HEK293 (cell line): ENCODE data around the gene NCF2.

Source experiments
- BCL11B ChIP-seq: fragments of 450-650 bp; formaldehyde crosslinking; IDR thresholded peaks from 2 replicates; pipeline ENCODE4 v1.5.1; 2016; ENCODE audit warnings: low read depth, missing biosample characterization, missing genetic modification characterization
- HOXD13 ChIP-seq: sonication (generic); formaldehyde crosslinking; IDR thresholded peaks from 2 replicates; pipeline ENCODE4 v1.8.0; 2022; ENCODE audit warnings: missing genetic modification reagents, borderline replicate concordance
- KLF10 ChIP-seq: fragments of 450-650 bp; IDR thresholded peaks from 2 replicates; pipeline ENCODE4 v1.5.1; 2018; ENCODE audit warnings: missing biosample characterization, mild to moderate bottlenecking, missing genetic modification characterization
- KLF7 ChIP-seq: fragments of 450-650 bp; formaldehyde crosslinking; IDR thresholded peaks from 2 replicates; pipeline ENCODE4 v1.5.1; 2016; ENCODE audit warnings: missing biosample characterization, missing genetic modification characterization, borderline replicate concordance
- KLF8 ChIP-seq: fragments of 450-650 bp; formaldehyde crosslinking; IDR thresholded peaks from 2 replicates; pipeline ENCODE4 v1.5.1; 2016; ENCODE audit warnings: missing biosample characterization, missing genetic modification characterization
- PRDM1 ChIP-seq: fragments of 450-650 bp; formaldehyde crosslinking; IDR thresholded peaks from 2 replicates; pipeline ENCODE4; 2016; ENCODE audit warnings: missing biosample characterization, missing genetic modification characterization
- SP3 ChIP-seq: fragments of 450-650 bp; formaldehyde crosslinking; IDR thresholded peaks from 2 replicates; pipeline ENCODE4 v1.5.1; 2016; ENCODE audit warnings: missing biosample characterization, missing genetic modification characterization
- YY2 ChIP-seq: fragments of 450-650 bp; formaldehyde crosslinking; IDR thresholded peaks from 2 replicates; pipeline ENCODE4 v1.5.1; 2016; ENCODE audit warnings: missing biosample characterization, missing genetic modification characterization
- ZNF112 ChIP-seq: fragments of 450-650 bp; formaldehyde crosslinking; IDR thresholded peaks from 2 replicates; pipeline ENCODE4 v1.5.0; 2017; ENCODE audit warnings: missing biosample characterization, missing genetic modification characterization
- ZNF114 ChIP-seq: fragments of 450-650 bp; formaldehyde crosslinking; IDR thresholded peaks from 2 replicates; pipeline ENCODE4 v1.5.0; 2017; ENCODE audit warnings: missing biosample characterization, missing genetic modification characterization
- ZNF132 ChIP-seq: fragments of 450-650 bp; formaldehyde crosslinking; IDR thresholded peaks from 2 replicates; pipeline ENCODE4 v1.5.1; 2017; ENCODE audit warnings: missing biosample characterization, missing genetic modification characterization, borderline replicate concordance
- ZNF174 ChIP-seq: fragments of 450-650 bp; formaldehyde crosslinking; IDR thresholded peaks from 2 replicates; pipeline ENCODE4 v1.5.0; 2017; ENCODE audit warnings: missing biosample characterization, mild to moderate bottlenecking, missing genetic modification characterization
- ZNF2 ChIP-seq: fragments of 450-650 bp; formaldehyde crosslinking; IDR thresholded peaks from 2 replicates; pipeline ENCODE4 v1.5.1; 2016; ENCODE audit warnings: missing biosample characterization, missing genetic modification characterization
- ZNF274 ChIP-seq, 2 experiments: fragments of 200-500 bp in 1 of 2; fragments of 450-650 bp in 1 of 2; sonication (Bioruptor generic) in 1 of 2; formaldehyde crosslinking in 1 of 2; IDR thresholded peaks; 2 replicates each; pipeline versions ENCODE4 v1.5.1 to v1.6.1; 2014 to 2016; ENCODE audit warnings: borderline replicate concordance in 1 of 2, inconsistent platforms in 1 of 2, low read length in 1 of 2, missing biosample characterization in 1 of 2, missing genetic modification characterization in 1 of 2
- ZNF350 ChIP-seq: fragments of 450-650 bp; formaldehyde crosslinking; IDR thresholded peaks from 2 replicates; pipeline ENCODE4 v1.5.0; 2017; ENCODE audit warnings: missing biosample characterization, mild to moderate bottlenecking, missing genetic modification characterization
- ZNF37A ChIP-seq: fragments of 450-650 bp; IDR thresholded peaks from 2 replicates; pipeline ENCODE4 v1.5.1; 2018; ENCODE audit warnings: missing biosample characterization, missing genetic modification characterization
- ZNF549 ChIP-seq: fragments of 450-650 bp; IDR thresholded peaks from 2 replicates; pipeline ENCODE4 v1.5.1; 2018; ENCODE audit warnings: missing biosample characterization, missing genetic modification characterization, mild to moderate bottlenecking, inconsistent platforms, moderate library complexity
- ZNF560 ChIP-seq: fragments of 450-650 bp; formaldehyde crosslinking; IDR thresholded peaks from 2 replicates; pipeline ENCODE4 v1.5.1; 2017; ENCODE audit warnings: missing biosample characterization, missing genetic modification characterization, borderline replicate concordance
- ZNF624 ChIP-seq: fragments of 450-650 bp; formaldehyde crosslinking; IDR thresholded peaks from 2 replicates; pipeline ENCODE4 v1.5.1; 2017; ENCODE audit warnings: missing biosample characterization, missing genetic modification characterization
- ZNF658 ChIP-seq: fragments of 450-650 bp; formaldehyde crosslinking; IDR thresholded peaks from 2 replicates; pipeline ENCODE4; 2016; ENCODE audit warnings: missing biosample characterization, missing genetic modification characterization
- ZNF747 ChIP-seq: fragments of 450-650 bp; formaldehyde crosslinking; IDR thresholded peaks from 2 replicates; pipeline ENCODE4 v1.5.1; 2016; ENCODE audit warnings: missing biosample characterization, missing genetic modification characterization
- TF ChIP-seq, protein P1 (sequence below): fragments of 450-650 bp; formaldehyde crosslinking; IDR thresholded peaks from 2 replicates; pipeline ENCODE4 v1.5.1; 2016; ENCODE audit warnings: missing biosample characterization, missing genetic modification characterization
- TF ChIP-seq, protein P2 (sequence below): fragments of 450-650 bp; formaldehyde crosslinking; IDR thresholded peaks from 2 replicates; pipeline ENCODE4 v1.5.1; 2016; ENCODE audit warnings: missing biosample characterization, missing genetic modification characterization
- TF ChIP-seq, protein P3 (sequence below): fragments of 450-650 bp; formaldehyde crosslinking; IDR thresholded peaks from 2 replicates; pipeline ENCODE4 v1.5.1; 2017; ENCODE audit warnings: missing biosample characterization, missing genetic modification characterization
- TF ChIP-seq, protein P4 (sequence below): fragments of 450-650 bp; formaldehyde crosslinking; IDR thresholded peaks from 2 replicates; pipeline ENCODE4; 2016; ENCODE audit warnings: missing biosample characterization, missing genetic modification characterization
- TF ChIP-seq, protein P5 (sequence below): fragments of 450-650 bp; formaldehyde crosslinking; IDR thresholded peaks from 2 replicates; pipeline ENCODE4 v1.5.1; 2016; ENCODE audit warnings: missing biosample characterization, missing genetic modification characterization
- TF ChIP-seq, protein P6 (sequence below): fragments of 450-650 bp; formaldehyde crosslinking; IDR thresholded peaks from 2 replicates; pipeline ENCODE4 v1.5.1; 2016; ENCODE audit warnings: missing biosample characterization, missing genetic modification characterization, borderline replicate concordance

NCF2 gene

DNA sequence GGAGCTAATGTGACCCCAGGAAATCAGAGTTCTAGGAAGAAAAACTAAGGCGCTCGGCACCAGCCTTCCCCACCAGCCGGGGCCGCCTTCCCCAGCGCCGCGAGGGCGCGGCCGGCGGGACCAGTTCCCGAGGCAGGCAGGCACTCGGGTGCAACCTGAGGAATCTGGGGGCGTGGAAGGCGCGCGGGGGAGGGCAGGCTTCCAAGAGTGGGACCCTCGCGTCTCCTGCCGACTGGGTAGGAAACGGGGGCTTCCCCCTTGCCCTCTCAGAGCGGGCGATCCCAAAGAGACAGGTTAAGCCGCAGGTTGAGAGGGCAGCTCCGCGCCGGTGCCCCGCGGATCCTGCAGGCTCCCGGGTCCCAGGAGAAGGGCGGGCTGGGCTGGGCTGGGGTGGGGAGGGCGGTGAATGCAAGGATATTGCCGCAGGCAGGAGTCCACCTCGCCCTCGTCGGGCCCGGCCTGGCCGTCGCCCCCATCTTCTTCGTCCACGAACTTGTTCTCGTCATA, 44.9 kb upstream of the NCF2 start (continued):
- TF ChIP-seq, protein P1, sequence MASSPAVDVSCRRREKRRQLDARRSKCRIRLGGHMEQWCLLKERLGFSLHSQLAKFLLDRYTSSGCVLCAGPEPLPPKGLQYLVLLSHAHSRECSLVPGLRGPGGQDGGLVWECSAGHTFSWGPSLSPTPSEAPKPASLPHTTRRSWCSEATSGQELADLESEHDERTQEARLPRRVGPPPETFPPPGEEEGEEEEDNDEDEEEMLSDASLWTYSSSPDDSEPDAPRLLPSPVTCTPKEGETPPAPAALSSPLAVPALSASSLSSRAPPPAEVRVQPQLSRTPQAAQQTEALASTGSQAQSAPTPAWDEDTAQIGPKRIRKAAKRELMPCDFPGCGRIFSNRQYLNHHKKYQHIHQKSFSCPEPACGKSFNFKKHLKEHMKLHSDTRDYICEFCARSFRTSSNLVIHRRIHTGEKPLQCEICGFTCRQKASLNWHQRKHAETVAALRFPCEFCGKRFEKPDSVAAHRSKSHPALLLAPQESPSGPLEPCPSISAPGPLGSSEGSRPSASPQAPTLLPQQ = peak; percentile 55; the same call in 1 of the 2 replicates
- TF ChIP-seq ZNF350 (tag by site-specific recombination) (no peak), ZNF112 (tag by site-specific recombination) (no peak), ZNF624 (no peak), HOXD13 (CRISPR knock-in tag) (no peak), SP3 (tag by site-specific recombination) (peak; percentile 26), KLF7 (tag by site-specific recombination) (no peak), ZNF747 (tag by site-specific recombination) (no peak), PRDM1 (tag by site-specific recombination) (no peak), ZNF174 (tag by site-specific recombination) (no peak), ZNF560 (tag by site-specific recombination) (no peak), BCL11B (no peak), KLF10 (tag by site-specific recombination) (no peak), KLF8 (peak; percentile 86; the same call in 1 of the 2 replicates), ZNF274 (IDR thresholded peaks at IDR 0.05; ENCODE audit: low read length) (no peak), ZNF274 (tag by site-specific recombination; IDR thresholded peaks at IDR 0.05; ENCODE audit: borderline replicate concordance) (no peak), ZNF114 (no peak), ZNF2 (tag by site-specific recombination) (peak; percentile 38; the same call in 1 of the 2 replicates), ZNF132 (no peak), ZNF37A (no peak), ZNF658 (no peak), YY2 (no peak), ZNF549 (no peak)
- TF ChIP-seq, protein P2, sequence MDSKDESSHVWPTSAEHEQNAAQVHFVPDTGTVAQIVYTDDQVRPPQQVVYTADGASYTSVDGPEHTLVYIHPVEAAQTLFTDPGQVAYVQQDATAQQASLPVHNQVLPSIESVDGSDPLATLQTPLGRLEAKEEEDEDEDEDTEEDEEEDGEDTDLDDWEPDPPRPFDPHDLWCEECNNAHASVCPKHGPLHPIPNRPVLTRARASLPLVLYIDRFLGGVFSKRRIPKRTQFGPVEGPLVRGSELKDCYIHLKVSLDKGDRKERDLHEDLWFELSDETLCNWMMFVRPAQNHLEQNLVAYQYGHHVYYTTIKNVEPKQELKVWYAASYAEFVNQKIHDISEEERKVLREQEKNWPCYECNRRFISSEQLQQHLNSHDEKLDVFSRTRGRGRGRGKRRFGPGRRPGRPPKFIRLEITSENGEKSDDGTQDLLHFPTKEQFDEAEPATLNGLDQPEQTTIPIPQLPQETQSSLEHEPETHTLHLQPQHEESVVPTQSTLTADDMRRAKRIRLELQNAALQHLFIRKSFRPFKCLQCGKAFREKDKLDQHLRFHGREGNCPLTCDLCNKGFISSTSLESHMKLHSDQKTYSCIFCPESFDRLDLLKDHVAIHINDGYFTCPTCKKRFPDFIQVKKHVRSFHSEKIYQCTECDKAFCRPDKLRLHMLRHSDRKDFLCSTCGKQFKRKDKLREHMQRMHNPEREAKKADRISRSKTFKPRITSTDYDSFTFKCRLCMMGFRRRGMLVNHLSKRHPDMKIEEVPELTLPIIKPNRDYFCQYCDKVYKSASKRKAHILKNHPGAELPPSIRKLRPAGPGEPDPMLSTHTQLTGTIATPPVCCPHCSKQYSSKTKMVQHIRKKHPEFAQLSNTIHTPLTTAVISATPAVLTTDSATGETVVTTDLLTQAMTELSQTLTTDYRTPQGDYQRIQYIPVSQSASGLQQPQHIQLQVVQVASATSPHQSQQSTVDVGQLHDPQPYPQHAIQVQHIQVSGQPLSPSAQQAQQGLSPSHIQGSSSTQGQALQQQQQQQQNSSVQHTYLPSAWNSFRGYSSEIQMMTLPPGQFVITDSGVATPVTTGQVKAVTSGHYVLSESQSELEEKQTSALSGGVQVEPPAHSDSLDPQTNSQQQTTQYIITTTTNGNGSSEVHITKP (tag by site-specific recombination) = peak; percentile 79
- TF ChIP-seq, protein P3, sequence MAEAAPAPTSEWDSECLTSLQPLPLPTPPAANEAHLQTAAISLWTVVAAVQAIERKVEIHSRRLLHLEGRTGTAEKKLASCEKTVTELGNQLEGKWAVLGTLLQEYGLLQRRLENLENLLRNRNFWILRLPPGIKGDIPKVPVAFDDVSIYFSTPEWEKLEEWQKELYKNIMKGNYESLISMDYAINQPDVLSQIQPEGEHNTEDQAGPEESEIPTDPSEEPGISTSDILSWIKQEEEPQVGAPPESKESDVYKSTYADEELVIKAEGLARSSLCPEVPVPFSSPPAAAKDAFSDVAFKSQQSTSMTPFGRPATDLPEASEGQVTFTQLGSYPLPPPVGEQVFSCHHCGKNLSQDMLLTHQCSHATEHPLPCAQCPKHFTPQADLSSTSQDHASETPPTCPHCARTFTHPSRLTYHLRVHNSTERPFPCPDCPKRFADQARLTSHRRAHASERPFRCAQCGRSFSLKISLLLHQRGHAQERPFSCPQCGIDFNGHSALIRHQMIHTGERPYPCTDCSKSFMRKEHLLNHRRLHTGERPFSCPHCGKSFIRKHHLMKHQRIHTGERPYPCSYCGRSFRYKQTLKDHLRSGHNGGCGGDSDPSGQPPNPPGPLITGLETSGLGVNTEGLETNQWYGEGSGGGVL (tag by site-specific recombination) = no peak
- TF ChIP-seq, protein P4, sequence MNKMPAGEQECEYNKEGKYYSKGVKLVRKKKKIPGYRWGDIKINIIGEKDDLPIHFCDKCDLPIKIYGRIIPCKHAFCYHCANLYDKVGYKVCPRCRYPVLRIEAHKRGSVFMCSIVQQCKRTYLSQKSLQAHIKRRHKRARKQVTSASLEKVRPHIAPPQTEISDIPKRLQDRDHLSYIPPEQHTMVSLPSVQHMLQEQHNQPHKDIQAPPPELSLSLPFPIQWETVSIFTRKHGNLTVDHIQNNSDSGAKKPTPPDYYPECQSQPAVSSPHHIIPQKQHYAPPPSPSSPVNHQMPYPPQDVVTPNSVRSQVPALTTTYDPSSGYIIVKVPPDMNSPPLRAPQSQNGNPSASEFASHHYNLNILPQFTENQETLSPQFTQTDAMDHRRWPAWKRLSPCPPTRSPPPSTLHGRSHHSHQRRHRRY (tag by site-specific recombination) = no peak
- TF ChIP-seq, protein P5, sequence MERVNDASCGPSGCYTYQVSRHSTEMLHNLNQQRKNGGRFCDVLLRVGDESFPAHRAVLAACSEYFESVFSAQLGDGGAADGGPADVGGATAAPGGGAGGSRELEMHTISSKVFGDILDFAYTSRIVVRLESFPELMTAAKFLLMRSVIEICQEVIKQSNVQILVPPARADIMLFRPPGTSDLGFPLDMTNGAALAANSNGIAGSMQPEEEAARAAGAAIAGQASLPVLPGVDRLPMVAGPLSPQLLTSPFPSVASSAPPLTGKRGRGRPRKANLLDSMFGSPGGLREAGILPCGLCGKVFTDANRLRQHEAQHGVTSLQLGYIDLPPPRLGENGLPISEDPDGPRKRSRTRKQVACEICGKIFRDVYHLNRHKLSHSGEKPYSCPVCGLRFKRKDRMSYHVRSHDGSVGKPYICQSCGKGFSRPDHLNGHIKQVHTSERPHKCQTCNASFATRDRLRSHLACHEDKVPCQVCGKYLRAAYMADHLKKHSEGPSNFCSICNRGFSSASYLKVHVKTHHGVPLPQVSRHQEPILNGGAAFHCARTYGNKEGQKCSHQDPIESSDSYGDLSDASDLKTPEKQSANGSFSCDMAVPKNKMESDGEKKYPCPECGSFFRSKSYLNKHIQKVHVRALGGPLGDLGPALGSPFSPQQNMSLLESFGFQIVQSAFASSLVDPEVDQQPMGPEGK (tag by site-specific recombination) = peak; percentile 54; the same call in 1 of the 2 replicates
- TF ChIP-seq, protein P6, sequence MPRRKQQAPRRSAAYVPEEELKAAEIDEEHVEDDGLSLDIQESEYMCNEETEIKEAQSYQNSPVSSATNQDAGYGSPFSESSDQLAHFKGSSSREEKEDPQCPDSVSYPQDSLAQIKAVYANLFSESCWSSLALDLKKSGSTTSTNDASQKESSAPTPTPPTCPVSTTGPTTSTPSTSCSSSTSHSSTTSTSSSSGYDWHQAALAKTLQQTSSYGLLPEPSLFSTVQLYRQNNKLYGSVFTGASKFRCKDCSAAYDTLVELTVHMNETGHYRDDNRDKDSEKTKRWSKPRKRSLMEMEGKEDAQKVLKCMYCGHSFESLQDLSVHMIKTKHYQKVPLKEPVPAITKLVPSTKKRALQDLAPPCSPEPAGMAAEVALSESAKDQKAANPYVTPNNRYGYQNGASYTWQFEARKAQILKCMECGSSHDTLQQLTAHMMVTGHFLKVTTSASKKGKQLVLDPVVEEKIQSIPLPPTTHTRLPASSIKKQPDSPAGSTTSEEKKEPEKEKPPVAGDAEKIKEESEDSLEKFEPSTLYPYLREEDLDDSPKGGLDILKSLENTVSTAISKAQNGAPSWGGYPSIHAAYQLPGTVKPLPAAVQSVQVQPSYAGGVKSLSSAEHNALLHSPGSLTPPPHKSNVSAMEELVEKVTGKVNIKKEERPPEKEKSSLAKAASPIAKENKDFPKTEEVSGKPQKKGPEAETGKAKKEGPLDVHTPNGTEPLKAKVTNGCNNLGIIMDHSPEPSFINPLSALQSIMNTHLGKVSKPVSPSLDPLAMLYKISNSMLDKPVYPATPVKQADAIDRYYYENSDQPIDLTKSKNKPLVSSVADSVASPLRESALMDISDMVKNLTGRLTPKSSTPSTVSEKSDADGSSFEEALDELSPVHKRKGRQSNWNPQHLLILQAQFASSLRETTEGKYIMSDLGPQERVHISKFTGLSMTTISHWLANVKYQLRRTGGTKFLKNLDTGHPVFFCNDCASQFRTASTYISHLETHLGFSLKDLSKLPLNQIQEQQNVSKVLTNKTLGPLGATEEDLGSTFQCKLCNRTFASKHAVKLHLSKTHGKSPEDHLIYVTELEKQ (tag by site-specific recombination) = no peak
